H9 (cell line): ENCODE measurements around the gene PDE2A. TPM values are rescaled to one million over a fixed set of nuclear protein-coding genes. Genes with fewer than 3 reads are reported as not detected.

Experiments used
- DNase-seq: peaks from one replicate; pipeline ENCODE4 v3.0.0-alpha.2; 2017
- H2AFZ ChIP-seq: one replicate; pipeline ENCODE4 v1.6.1; 2013; ENCODE audit warnings: mild to moderate bottlenecking, low read length, control low read depth, moderate library complexity
- H2AK5ac ChIP-seq: 2 replicates; pipeline ENCODE4 v1.6.1; 2013; ENCODE audit warnings: low read length, control low read depth, mixed read lengths; ENCODE audit not compliant: insufficient read length
- H2BK120ac ChIP-seq: one replicate; pipeline ENCODE4 v1.6.1; 2013; ENCODE audit warnings: low read depth, mild to moderate bottlenecking, low read length, control low read depth, inconsistent platforms; ENCODE audit not compliant: poor library complexity, severe bottlenecking
- H2BK12ac ChIP-seq: 2 replicates; pipeline ENCODE4 v1.6.1; 2013; ENCODE audit warnings: low read length, control low read depth, mixed read lengths, low read depth; ENCODE audit not compliant: insufficient read length
- H2BK15ac ChIP-seq: 2 replicates; pipeline ENCODE4 v1.6.1; 2013; ENCODE audit warnings: low read depth, low read length, control low read depth
- H2BK20ac ChIP-seq: one replicate; pipeline ENCODE4 v1.6.1; 2013; ENCODE audit warnings: low read depth, mild to moderate bottlenecking, low read length, control low read depth, inconsistent platforms; ENCODE audit not compliant: poor library complexity, severe bottlenecking
- H2BK5ac ChIP-seq: 2 replicates; pipeline ENCODE4 v1.6.1; 2013; ENCODE audit warnings: low read length, control low read depth, mixed read lengths; ENCODE audit not compliant: insufficient read length
- H3K14ac ChIP-seq: 2 replicates; pipeline ENCODE4 v1.6.1; 2013; ENCODE audit warnings: low read length, control low read depth; ENCODE audit not compliant: insufficient read depth
- H3K18ac ChIP-seq: 2 replicates; pipeline ENCODE4 v1.6.1; 2013; ENCODE audit warnings: low read depth, mild to moderate bottlenecking, mixed read lengths, low read length, control low read depth; ENCODE audit not compliant: insufficient read length
- H3K23ac ChIP-seq: 2 replicates; pipeline ENCODE4 v1.6.1; 2013; ENCODE audit warnings: low read length, control low read depth, mixed read lengths, low read depth; ENCODE audit not compliant: insufficient read length
- H3K23me2 ChIP-seq: 2 replicates; pipeline ENCODE4 v1.6.1; 2013; ENCODE audit warnings: low read depth, mild to moderate bottlenecking, mixed read lengths, low read length, control low read depth; ENCODE audit not compliant: insufficient read length, poor library complexity, severe bottlenecking
- H3K27ac ChIP-seq: 2 replicates; pipeline ENCODE4 v1.5.1; 2013; ENCODE audit warnings: low read length, control low read depth, mixed read lengths, low read depth; ENCODE audit not compliant: insufficient read length
- H3K27me3 ChIP-seq: 2 replicates; pipeline ENCODE4 v1.6.1; 2013; ENCODE audit warnings: low read length, control low read depth, inconsistent platforms; ENCODE audit not compliant: insufficient read depth
- H3K4ac ChIP-seq: 2 replicates; pipeline ENCODE4 v1.6.1; 2013; ENCODE audit warnings: low read depth, mild to moderate bottlenecking, control low read depth, inconsistent platforms, low read length, moderate library complexity
- H3K4me1 ChIP-seq: 2 replicates; pipeline ENCODE4 v1.6.1; 2013; ENCODE audit warnings: low read length, control low read depth, inconsistent platforms; ENCODE audit not compliant: insufficient read depth
- H3K4me2 ChIP-seq: 2 replicates; pipeline ENCODE4 v1.6.1; 2013; ENCODE audit warnings: low read length, control low read depth, mixed read lengths; ENCODE audit not compliant: insufficient read length, insufficient read depth
- H3K56ac ChIP-seq: 2 replicates; pipeline ENCODE4 v1.6.1; 2013; ENCODE audit warnings: low read depth, mild to moderate bottlenecking, mixed read lengths, low read length, control low read depth; ENCODE audit not compliant: insufficient read length
- H3K79me1 ChIP-seq: 2 replicates; pipeline ENCODE4 v1.6.1; 2013; ENCODE audit warnings: low read depth, mild to moderate bottlenecking, moderate library complexity, low read length, control low read depth, inconsistent platforms; ENCODE audit not compliant: insufficient read depth, poor library complexity, severe bottlenecking
- H3K79me2 ChIP-seq: 2 replicates; pipeline ENCODE4 v1.6.1; 2013; ENCODE audit warnings: low read length, control low read depth, inconsistent platforms; ENCODE audit not compliant: insufficient read depth
- H3K9ac ChIP-seq: 2 replicates; pipeline ENCODE4 v1.6.1; 2013; ENCODE audit warnings: low read length, control low read depth, mixed read lengths; ENCODE audit not compliant: insufficient read length; ENCODE audit errors: extremely low read depth
- H3K9me3 ChIP-seq: one replicate; pipeline ENCODE4 v1.6.1; 2013; ENCODE audit warnings: low read depth, low read length, inconsistent platforms; ENCODE audit not compliant: control insufficient read depth
- H3T11ph ChIP-seq: one replicate; pipeline ENCODE4 v1.6.1; 2013; ENCODE audit warnings: mild to moderate bottlenecking, low read length, control low read depth, inconsistent platforms
- H4K20me1 ChIP-seq: one replicate; pipeline ENCODE4 v1.6.1; 2013; ENCODE audit not compliant: control insufficient read depth, insufficient read length, insufficient read depth
- H4K5ac ChIP-seq: 2 replicates; pipeline ENCODE4 v1.6.1; 2013; ENCODE audit warnings: low read depth, mild to moderate bottlenecking, mixed read lengths, low read length, control low read depth; ENCODE audit not compliant: insufficient read length
- H4K8ac ChIP-seq: replicated peaks from 2 replicates; pipeline ENCODE4 v1.6.1; 2013; ENCODE audit warnings: low read length, control low read depth, mixed read lengths, low read depth; ENCODE audit not compliant: insufficient read length
- H4K91ac ChIP-seq: 2 replicates; pipeline ENCODE4 v1.6.1; 2013; ENCODE audit warnings: low read depth, mild to moderate bottlenecking, moderate library complexity, mixed read lengths, low read length, control low read depth; ENCODE audit not compliant: insufficient read length
- H3K27ac Mint-ChIP-seq, 3 experiments: 2 replicates in 2 of 3; 3 replicates in 1 of 3; pipeline ENCODE4 v1.8.0; 2020 to 2021; ENCODE audit warnings: mixed read lengths in 3 of 3, mild to moderate bottlenecking in 1 of 3, moderate library complexity in 1 of 3
- H3K27me3 Mint-ChIP-seq: 2 replicates; pipeline ENCODE4 v1.8.0; 2021; ENCODE audit warnings: low read depth, mild to moderate bottlenecking, moderate library complexity, mixed read lengths
- H3K36me3 Mint-ChIP-seq, 3 experiments: 2 replicates in 2 of 3; 3 replicates in 1 of 3; pipeline ENCODE4 v1.8.0; 2020 to 2021; ENCODE audit warnings: low read depth in 3 of 3, mixed read lengths in 3 of 3; ENCODE audit not compliant: insufficient read depth in 1 of 3
- H3K4me1 Mint-ChIP-seq, 2 experiments: 2 replicates each; pipeline ENCODE4 v1.8.0; 2020; ENCODE audit warnings: mixed read lengths in 2 of 2
- H3K4me3 Mint-ChIP-seq, 2 experiments: 2 replicates in 1 of 2; 3 replicates in 1 of 2; pipeline ENCODE4 v1.8.0; 2020 to 2021; ENCODE audit warnings: mild to moderate bottlenecking in 2 of 2, mixed read lengths in 2 of 2, moderate library complexity in 1 of 2
- H3K9me3 Mint-ChIP-seq, 2 experiments: 2 replicates in 1 of 2; 3 replicates in 1 of 2; pipeline ENCODE4 v1.8.0; 2020; ENCODE audit warnings: mild to moderate bottlenecking in 2 of 2, mixed read lengths in 2 of 2, moderate library complexity in 1 of 2
- CTCF ChIP-seq: fragments of 200-600 bp; sonication (generic); conservative IDR thresholded peaks from 3 replicates; pipeline ENCODE4 v1.8.0; 2021; ENCODE audit warnings: antibody characterized with exemption, mild to moderate bottlenecking
- WGBS: extraction: QIAGEN DNeasy Blood & Tissue Kit; methylation state at CpG from one replicate; pipeline ENCODE4 v1.1.7; 2013; ENCODE audit warnings: missing lambda C conversion rate, low lambda C conversion rate, mixed read lengths; ENCODE audit not compliant: insufficient read length; ENCODE audit errors: extremely low coverage; 5-methylcytosine and 5-hydroxymethylcytosine counted together
- total RNA-seq: library from RNA; stranded (reverse); gene quantifications from 2 replicates; pipeline ENCODE4 v1.2.1, GENCODE V29; 2021

The PDE2A gene
- total RNA-seq, 1 experiment from 2014 or later = 3.4 TPM

DNA sequence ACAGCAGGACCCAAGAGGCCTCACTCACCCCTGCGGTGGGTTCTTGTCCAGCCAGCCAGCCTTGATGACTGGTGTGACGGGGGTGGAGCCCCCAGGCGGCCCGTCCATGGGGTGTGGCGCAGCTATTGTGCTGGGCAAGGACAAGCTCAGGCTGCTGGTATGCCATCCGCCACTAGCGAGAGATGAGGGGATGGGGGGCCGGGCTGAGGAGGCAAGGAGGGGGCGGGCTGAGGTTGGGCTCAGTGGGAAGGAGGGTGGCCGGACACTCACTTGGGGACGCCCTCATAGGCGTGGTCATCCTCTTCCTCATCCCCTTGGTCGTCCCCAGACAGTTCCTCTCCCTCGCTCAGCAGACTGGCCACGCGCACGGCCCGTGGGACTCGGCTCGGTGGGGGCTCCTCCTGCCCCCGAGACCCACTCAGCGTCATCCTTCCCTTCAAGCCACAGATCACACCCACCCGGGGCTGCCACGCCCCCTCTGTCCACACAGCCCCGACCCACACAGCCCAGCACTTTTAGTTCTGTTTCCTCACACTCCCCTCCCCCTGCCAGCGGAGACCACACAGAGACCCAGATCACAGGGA lies 38.0 kb upstream of the PDE2A start:
- DNase-seq = no peak
- H2BK12ac ChIP-seq = no peak overlapping the region
- no peak overlapping the region for H3K18ac ChIP-seq
- H3K27me3 ChIP-seq = no peaks in the 10 kb centered on the region
- H4K91ac ChIP-seq = no peak overlapping the region
- no peak overlapping the region for H2BK20ac ChIP-seq
- H3K9ac ChIP-seq = no peak overlapping the region
- H3K9me3 ChIP-seq = no peaks in the 10 kb centered on the region
- H3K27ac ChIP-seq = no peak overlapping the region
- H3K14ac ChIP-seq = no peak overlapping the region; the same call in 1 of the 2 replicates
- H3T11ph ChIP-seq = no peak overlapping the region
- no peaks in the 10 kb centered on the region for H3K79me2 ChIP-seq
- Mint-ChIP-seq H3K4me1 (peaks cover 13 to 30% of the 10 kb centered on the region in 2 experiments), H3K36me3 (peaks cover 15 to 40% (median 24%) of the 10 kb centered on the region in 3 experiments; a peak in 6 of 7 replicates), H3K4me3 (no peak overlapping the region), H3K9me3 (no peaks in the 10 kb centered on the region), H3K27ac (peak overlapping the region; percentile 27 to 30 (median 29); a peak in 5 of 7 replicates), H3K27me3 (no peaks in the 10 kb centered on the region)
- peaks cover 4% of the 10 kb centered on the region for H4K20me1 ChIP-seq
- no peak overlapping the region for H2AFZ ChIP-seq
- H2BK15ac ChIP-seq = no peak overlapping the region
- H3K23me2 ChIP-seq = no peaks in the 10 kb centered on the region
- no peaks in the 10 kb centered on the region for H3K4me1 ChIP-seq
- no peak overlapping the region for H2AK5ac ChIP-seq
- H4K8ac ChIP-seq = no peak overlapping the region
- no peak for TF ChIP-seq CTCF
- no peak overlapping the region for H2BK120ac ChIP-seq
- H3K79me1 ChIP-seq = no peaks in the 10 kb centered on the region
- no peak overlapping the region for H3K4me2 ChIP-seq
- no peak overlapping the region for H4K5ac ChIP-seq
- H2BK5ac ChIP-seq = no peak overlapping the region
- H3K23ac ChIP-seq = no peak overlapping the region
- H3K4ac ChIP-seq = no peak overlapping the region
- no CpG with 5 or more reads among the region's 26 CpGs for WGBS
- H3K56ac ChIP-seq = no peak overlapping the region
